Measurements from ENCODE around the gene QRFP. TPM values are rescaled to one million over a fixed set of nuclear protein-coding genes. Genes with fewer than 3 reads are reported as not detected.

Gene QRFP
- total RNA-seq, 1 experiment from 2014 or later = not detected

- Mint-ChIP-seq H3K9me3 (ENCODE audit: unreplicated experiment) (no peaks in the 10 kb centered on the region), H3K27ac (ENCODE audit: low read depth, unreplicated experiment) (no peak overlapping the region), H3K4me1 (ENCODE audit: insufficient read depth, unreplicated experiment) (no peaks in the 10 kb centered on the region), H3K27me3 (ENCODE audit: insufficient read depth, unreplicated experiment) (no peaks in the 10 kb centered on the region), H3K36me3 (ENCODE audit: insufficient read depth, unreplicated experiment) (peaks cover 95% of the 10 kb centered on the region), H3K4me3 (ENCODE audit: unreplicated experiment) (no peak overlapping the region)
- no TSS peak for BruUV-seq (replicated peaks)
- TF ChIP-seq CTCF (IDR thresholded peaks at IDR 0.05; ENCODE audit: unreplicated experiment) = no peak
- no peak for DNase-seq (ENCODE audit: unreplicated experiment)
- ChIA-PET POLR2A (no interaction called here), CTCF (interaction anchor here (1.3 kb wide), 1 partner anchor 183 kb away, joined by 4 read pairs; no protein-coding TSS in a partner anchor)
- intact Hi-C loops (cut with micrococcal nuclease) = no loop called here
Measured at GRCh38 chr9:130884111-130884531, 12.5 kb downstream of the QRFP start.

- Mint-ChIP-seq H3K4me3 (ENCODE audit: unreplicated experiment) (no peak overlapping the region), H3K9me3 (ENCODE audit: unreplicated experiment) (no peaks in the 10 kb centered on the region), H3K4me1 (ENCODE audit: insufficient read depth, unreplicated experiment) (no peaks in the 10 kb centered on the region), H3K36me3 (ENCODE audit: insufficient read depth, unreplicated experiment) (peaks cover 96% of the 10 kb centered on the region), H3K27me3 (ENCODE audit: insufficient read depth, unreplicated experiment) (no peaks in the 10 kb centered on the region), H3K27ac (ENCODE audit: low read depth, unreplicated experiment) (no peak overlapping the region)
- BruUV-seq (replicated peaks) = no TSS peak
- POLR2A ChIA-PET = no interaction called here
- CTCF ChIA-PET = interaction anchor here (0.5 to 0.8 kb wide), 3 partner anchors 13 to 182 kb away, joined by 3 to 4 read pairs (median 3); no protein-coding TSS in a partner anchor
- no peak for DNase-seq (ENCODE audit: unreplicated experiment)
- intact Hi-C loops (cut with micrococcal nuclease) = no loop called here
- TF ChIP-seq CTCF (IDR thresholded peaks at IDR 0.05; ENCODE audit: unreplicated experiment) = no peak
Measured at GRCh38 chr9:130883479-130883878, 13.1 kb downstream of the QRFP start.

- H3K36me3 Mint-ChIP-seq (ENCODE audit: insufficient read depth, unreplicated experiment) = peaks cover 96% of the 10 kb centered on the region
- H3K9me3 Mint-ChIP-seq (ENCODE audit: unreplicated experiment) = no peaks in the 10 kb centered on the region
- H3K27me3 Mint-ChIP-seq (ENCODE audit: insufficient read depth, unreplicated experiment) = no peaks in the 10 kb centered on the region
- BruUV-seq (replicated peaks) = no TSS peak
- ChIA-PET CTCF (interaction anchor here (0.5 to 0.8 kb wide), 5 partner anchors 12 to 181 kb away, joined by 3 to 4 read pairs (median 3); no protein-coding TSS in a partner anchor), POLR2A (interaction anchor here (1.0 kb wide), 1 partner anchor 129 kb away, joined by 5 read pairs; no protein-coding TSS in a partner anchor)
- H3K4me3 Mint-ChIP-seq (ENCODE audit: unreplicated experiment) = no peak overlapping the region
- no peak for TF ChIP-seq CTCF (IDR thresholded peaks at IDR 0.05; ENCODE audit: unreplicated experiment)
- DNase-seq (ENCODE audit: unreplicated experiment) = no peak
- intact Hi-C loops (cut with micrococcal nuclease) = no loop called here
- H3K4me1 Mint-ChIP-seq (ENCODE audit: insufficient read depth, unreplicated experiment) = no peaks in the 10 kb centered on the region
- no peak overlapping the region for H3K27ac Mint-ChIP-seq (ENCODE audit: low read depth, unreplicated experiment)
Measured at GRCh38 chr9:130882696-130883225, 13.9 kb downstream of the QRFP start.

GRCh38 chr9:130881516-130881915 is 15.1 kb downstream of the QRFP start:
- no peaks in the 10 kb centered on the region for H3K4me1 Mint-ChIP-seq (ENCODE audit: insufficient read depth, unreplicated experiment)
- BruUV-seq (replicated peaks) = no TSS peak

More at GRCh38 chr9:130881516-130881915, 15.1 kb downstream of the QRFP start:
- no peak for DNase-seq (ENCODE audit: unreplicated experiment)
- no peaks in the 10 kb centered on the region for H3K9me3 Mint-ChIP-seq (ENCODE audit: unreplicated experiment)
- peaks cover 96% of the 10 kb centered on the region for H3K36me3 Mint-ChIP-seq (ENCODE audit: insufficient read depth, unreplicated experiment)
- no peak for TF ChIP-seq CTCF (IDR thresholded peaks at IDR 0.05; ENCODE audit: unreplicated experiment)
- ChIA-PET CTCF (interaction anchor here (1.2 to 1.5 kb wide), 4 partner anchors 11 to 176 kb away, joined by 3 read pairs; no protein-coding TSS in a partner anchor), POLR2A (no interaction called here)
- no peak overlapping the region for H3K27ac Mint-ChIP-seq (ENCODE audit: low read depth, unreplicated experiment)
- intact Hi-C loops (cut with micrococcal nuclease) = no loop called here
- no peak overlapping the region for H3K4me3 Mint-ChIP-seq (ENCODE audit: unreplicated experiment)
- H3K27me3 Mint-ChIP-seq (ENCODE audit: insufficient read depth, unreplicated experiment) = no peaks in the 10 kb centered on the region

Data from MCF 10A (cell line).